ENCODE results near the gene MEOX1.

DNA sequence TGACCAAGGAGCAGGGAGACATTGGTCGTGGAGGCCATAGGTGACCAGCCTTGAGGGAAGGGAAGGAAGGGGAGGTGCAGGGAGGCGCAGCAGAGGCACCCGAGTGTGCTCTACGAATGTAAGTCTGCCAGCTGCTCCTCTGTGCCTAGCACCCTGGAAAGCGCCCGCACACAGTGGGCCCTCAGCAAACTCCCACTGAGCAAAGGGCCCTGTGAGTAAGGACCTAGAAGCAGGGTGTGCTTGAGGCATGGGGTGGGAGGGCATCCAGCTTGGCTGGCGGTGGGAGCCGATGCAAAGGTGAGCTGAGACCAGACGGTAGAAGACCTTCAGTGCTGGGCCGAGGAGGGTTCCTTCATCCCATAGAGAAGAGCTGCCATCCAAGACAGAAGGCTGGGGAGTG lies 36.2 kb upstream of the MEOX1 start:
- TF ChIP-seq CTCF (IDR thresholded peaks at IDR 0.05) (no peak), POLR2A (IDR thresholded peaks at IDR 0.05) (no peak), POLR2AphosphoS5 (IDR thresholded peaks at IDR 0.05) (no peak)

Measured in suprapubic skin (tissue), 4 donors.